WTC11 (cell line): Measurements from ENCODE around the gene TAF7.

Source experiments
- ATF2 ChIP-seq: sonication (generic); formaldehyde crosslinking; IDR thresholded peaks from 2 replicates; pipeline ENCODE4 v1.8.1; 2022; ENCODE audit warnings: low read depth, missing genetic modification reagents, borderline replicate concordance
- CTCF ChIP-seq: fragments of 200-600 bp; IDR thresholded peaks from 2 replicates; pipeline ENCODE4 v1.8.0; 2022; ENCODE audit warnings: antibody characterized with exemption
- E2F1 ChIP-seq: sonication (generic); formaldehyde crosslinking; IDR thresholded peaks from 2 replicates; pipeline ENCODE4 v1.8.0; 2022; ENCODE audit warnings: mild to moderate bottlenecking, missing genetic modification reagents
- ESRRA ChIP-seq: sonication (generic); formaldehyde crosslinking; IDR thresholded peaks from 2 replicates; pipeline ENCODE4 v1.8.1; 2022; ENCODE audit warnings: mild to moderate bottlenecking, missing genetic modification reagents, borderline replicate concordance
- GABPB1 ChIP-seq: sonication (generic); formaldehyde crosslinking; IDR thresholded peaks from 2 replicates; pipeline ENCODE4 v1.8.1; 2023; ENCODE audit warnings: mild to moderate bottlenecking, missing genetic modification reagents
- KAT7 ChIP-seq: sonication (generic); formaldehyde crosslinking; IDR thresholded peaks from 2 replicates; pipeline ENCODE4 v1.8.1; 2023; ENCODE audit warnings: missing genetic modification reagents, mild to moderate bottlenecking, borderline replicate concordance
- MAX ChIP-seq: sonication (generic); formaldehyde crosslinking; IDR thresholded peaks from 2 replicates; pipeline ENCODE4 v1.8.0; 2022; ENCODE audit warnings: mild to moderate bottlenecking, missing genetic modification reagents
- PRDM15 ChIP-seq: sonication (generic); formaldehyde crosslinking; IDR thresholded peaks from 2 replicates; pipeline ENCODE4 v1.8.0; 2022; ENCODE audit warnings: missing genetic modification reagents
- SP1 ChIP-seq: sonication (generic); formaldehyde crosslinking; conservative IDR thresholded peaks from 2 replicates; pipeline ENCODE4 v1.8.1; 2022; ENCODE audit warnings: missing genetic modification reagents
- USF1 ChIP-seq: sonication (generic); formaldehyde crosslinking; IDR thresholded peaks from 2 replicates; pipeline ENCODE4 v1.8.0; 2022; ENCODE audit warnings: mild to moderate bottlenecking, missing genetic modification reagents
- ZNF138 ChIP-seq: sonication (generic); formaldehyde crosslinking; conservative IDR thresholded peaks from 2 replicates; pipeline ENCODE4 v1.8.1; 2022; ENCODE audit warnings: mild to moderate bottlenecking, moderate library complexity, missing genetic modification reagents
- ZNF532 ChIP-seq: fragments of 250-450 bp; sonication (Bioruptor Pico); IDR thresholded peaks from 2 replicates; pipeline ENCODE4 v1.9.0; 2021; ENCODE audit warnings: mild to moderate bottlenecking, borderline replicate concordance
- ZSCAN18 ChIP-seq: fragments of 250-450 bp; sonication (Bioruptor Pico); IDR thresholded peaks from 2 replicates; pipeline ENCODE4 v2.1.2; 2022; ENCODE audit warnings: mild to moderate bottlenecking, moderate library complexity

GRCh38 chr5:141313711-141314110 is 6.9 kb downstream of the TAF7 start:
- TF ChIP-seq MAX (CRISPR knock-in tag): no peak
- no peak for TF ChIP-seq USF1 (CRISPR knock-in tag)
- no peak for TF ChIP-seq ATF2 (CRISPR knock-in tag)
- TF ChIP-seq CTCF: no peak
- no peak for TF ChIP-seq KAT7 (CRISPR knock-in tag)
- no peak for TF ChIP-seq SP1 (CRISPR knock-in tag)
- no peak for TF ChIP-seq E2F1 (CRISPR knock-in tag)
- no peak for TF ChIP-seq PRDM15 (CRISPR knock-in tag)
- no peak for TF ChIP-seq ZNF138 (CRISPR knock-in tag)
- TF ChIP-seq ESRRA (CRISPR knock-in tag): no peak
- no peak for TF ChIP-seq ZNF532
- no peak for TF ChIP-seq ZSCAN18
- TF ChIP-seq GABPB1: no peak
